HEK293 (cell line): Measurements from ENCODE around the gene ASB6.

Source experiments
- RBAK ChIP-seq: fragments of 450-650 bp; formaldehyde crosslinking; IDR thresholded peaks from 2 replicates; pipeline ENCODE4 v1.5.1; 2016; ENCODE audit warnings: missing biosample characterization, missing genetic modification characterization
- REPIN1 ChIP-seq: fragments of 450-650 bp; formaldehyde crosslinking; IDR thresholded peaks from 2 replicates; pipeline ENCODE4 v1.5.1; 2017; ENCODE audit warnings: missing biosample characterization, missing genetic modification characterization, low read depth
- TF ChIP-seq, protein P1 (sequence below): fragments of 450-650 bp; formaldehyde crosslinking; IDR thresholded peaks from 2 replicates; pipeline ENCODE4 v1.5.1; 2016; ENCODE audit warnings: missing biosample characterization, missing genetic modification characterization

DNA sequence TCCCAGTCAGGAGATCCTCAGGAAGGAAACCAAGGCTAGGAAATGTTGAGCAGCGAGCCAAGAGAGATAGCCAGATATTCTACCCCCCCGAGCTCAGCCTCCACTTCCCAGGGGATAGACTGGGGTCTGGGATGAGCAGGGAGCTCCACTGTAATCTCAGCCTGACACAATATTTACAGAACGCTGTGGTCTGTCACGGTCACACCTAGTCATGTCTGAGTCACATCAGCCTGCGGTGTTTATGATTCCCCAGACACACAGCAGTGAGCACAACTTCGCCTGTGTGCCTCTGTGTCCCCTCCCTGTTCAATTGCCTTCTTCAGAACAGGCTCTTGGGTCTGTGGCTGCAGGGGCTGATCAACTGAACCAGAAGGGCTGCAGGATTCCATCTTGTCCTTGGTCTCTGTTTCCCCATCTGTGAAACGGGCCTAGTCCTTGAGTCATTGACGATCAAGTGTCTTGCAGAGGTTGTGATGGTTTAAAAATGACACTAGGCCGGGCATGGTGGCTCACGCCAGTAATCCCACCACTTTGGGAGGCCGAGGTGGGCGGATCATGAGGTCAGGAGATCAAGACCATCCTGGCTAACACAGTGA is 14.9 kb upstream of the ASB6 start:
- TF ChIP-seq RBAK (tag by site-specific recombination) (no peak), REPIN1 (tag by site-specific recombination) (no peak)
- TF ChIP-seq, protein P1, sequence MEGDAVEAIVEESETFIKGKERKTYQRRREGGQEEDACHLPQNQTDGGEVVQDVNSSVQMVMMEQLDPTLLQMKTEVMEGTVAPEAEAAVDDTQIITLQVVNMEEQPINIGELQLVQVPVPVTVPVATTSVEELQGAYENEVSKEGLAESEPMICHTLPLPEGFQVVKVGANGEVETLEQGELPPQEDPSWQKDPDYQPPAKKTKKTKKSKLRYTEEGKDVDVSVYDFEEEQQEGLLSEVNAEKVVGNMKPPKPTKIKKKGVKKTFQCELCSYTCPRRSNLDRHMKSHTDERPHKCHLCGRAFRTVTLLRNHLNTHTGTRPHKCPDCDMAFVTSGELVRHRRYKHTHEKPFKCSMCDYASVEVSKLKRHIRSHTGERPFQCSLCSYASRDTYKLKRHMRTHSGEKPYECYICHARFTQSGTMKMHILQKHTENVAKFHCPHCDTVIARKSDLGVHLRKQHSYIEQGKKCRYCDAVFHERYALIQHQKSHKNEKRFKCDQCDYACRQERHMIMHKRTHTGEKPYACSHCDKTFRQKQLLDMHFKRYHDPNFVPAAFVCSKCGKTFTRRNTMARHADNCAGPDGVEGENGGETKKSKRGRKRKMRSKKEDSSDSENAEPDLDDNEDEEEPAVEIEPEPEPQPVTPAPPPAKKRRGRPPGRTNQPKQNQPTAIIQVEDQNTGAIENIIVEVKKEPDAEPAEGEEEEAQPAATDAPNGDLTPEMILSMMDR (tag by site-specific recombination) = no peak
